22Rv1 (cell line): ENCODE measurements around the gene TPT1.
A peak's percentile ranks its signal among the peaks of the same experiment; 100 is the strongest.
"Not testable (repeated sequence)": the region's sequence is repeated elsewhere in the genome, so short reads cannot be mapped to it uniquely, and the experiment has no call there.

Source experiments
- H3K27ac ChIP-seq: fragments of 450-650 bp; 2 replicates; pipeline ENCODE4 v1.5.1; 2017
- ZFX ChIP-seq: fragments of 450-650 bp; IDR thresholded peaks from 2 replicates; pipeline ENCODE4 v1.6.1; 2017; ENCODE audit warnings: antibody characterized with exemption, borderline replicate concordance
- TF ChIP-seq, protein P1 (sequence below): fragments of 450-650 bp; IDR thresholded peaks from 2 replicates; pipeline ENCODE4 v1.5.1; 2017; ENCODE audit warnings: mild to moderate bottlenecking

TPT1 gene

GRCh38 chr13:45341034-45341798 is at the start of gene TPT1:
TPT1 (minus strand) TSS chr13:45341183; CDS start chr13:45341069, 114 bp downstream.
- H3K27ac ChIP-seq: peak within 1 kb of the TSS; percentile 97
- no peak for TF ChIP-seq ZFX
- TF ChIP-seq, protein P1, sequence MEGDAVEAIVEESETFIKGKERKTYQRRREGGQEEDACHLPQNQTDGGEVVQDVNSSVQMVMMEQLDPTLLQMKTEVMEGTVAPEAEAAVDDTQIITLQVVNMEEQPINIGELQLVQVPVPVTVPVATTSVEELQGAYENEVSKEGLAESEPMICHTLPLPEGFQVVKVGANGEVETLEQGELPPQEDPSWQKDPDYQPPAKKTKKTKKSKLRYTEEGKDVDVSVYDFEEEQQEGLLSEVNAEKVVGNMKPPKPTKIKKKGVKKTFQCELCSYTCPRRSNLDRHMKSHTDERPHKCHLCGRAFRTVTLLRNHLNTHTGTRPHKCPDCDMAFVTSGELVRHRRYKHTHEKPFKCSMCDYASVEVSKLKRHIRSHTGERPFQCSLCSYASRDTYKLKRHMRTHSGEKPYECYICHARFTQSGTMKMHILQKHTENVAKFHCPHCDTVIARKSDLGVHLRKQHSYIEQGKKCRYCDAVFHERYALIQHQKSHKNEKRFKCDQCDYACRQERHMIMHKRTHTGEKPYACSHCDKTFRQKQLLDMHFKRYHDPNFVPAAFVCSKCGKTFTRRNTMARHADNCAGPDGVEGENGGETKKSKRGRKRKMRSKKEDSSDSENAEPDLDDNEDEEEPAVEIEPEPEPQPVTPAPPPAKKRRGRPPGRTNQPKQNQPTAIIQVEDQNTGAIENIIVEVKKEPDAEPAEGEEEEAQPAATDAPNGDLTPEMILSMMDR: no peak

DNA sequence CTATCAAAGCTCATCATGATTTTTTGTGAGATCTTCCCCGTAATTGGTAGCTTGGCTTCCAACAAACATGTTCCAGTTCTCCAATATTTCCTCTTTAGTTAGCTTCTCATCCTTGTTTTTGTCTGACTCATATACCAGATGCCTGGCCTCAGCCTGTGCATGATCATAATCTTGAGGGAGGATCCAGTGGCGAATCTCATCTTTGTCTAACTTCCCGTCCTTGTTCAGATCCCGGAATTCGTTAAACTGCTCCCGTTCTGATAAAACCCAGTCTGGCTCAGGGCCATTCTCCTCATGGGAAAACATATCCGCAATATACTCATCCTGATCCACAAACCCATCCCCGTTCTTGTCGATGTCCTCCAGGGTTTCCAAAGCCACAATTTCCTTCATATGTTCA is 49.4 kb upstream of the TPT1 start:
- H3K27ac ChIP-seq: not testable (repeated sequence)

- no peak for TF ChIP-seq ZFX
- TF ChIP-seq, protein P1: no peak
- H3K27ac ChIP-seq: no peak overlapping the region
These were observed 47.7 kb upstream of the TPT1 start for GRCh38 chr13:45388664-45389063.

- not testable (repeated sequence) for H3K27ac ChIP-seq
These were observed 46.1 kb upstream of the TPT1 start for GRCh38 chr13:45386892-45387575.

GRCh38 chr13:45385907-45386553 is 45.0 kb upstream of the TPT1 start:
- TF ChIP-seq ZFX: no peak
- TF ChIP-seq, protein P1: no peak
- H3K27ac ChIP-seq: no peak overlapping the region

- no peak overlapping the region for H3K27ac ChIP-seq
- TF ChIP-seq ZFX: no peak
- TF ChIP-seq, protein P1: no peak
These were observed 44.3 kb upstream of the TPT1 start for GRCh38 chr13:45385320-45385719.

DNA sequence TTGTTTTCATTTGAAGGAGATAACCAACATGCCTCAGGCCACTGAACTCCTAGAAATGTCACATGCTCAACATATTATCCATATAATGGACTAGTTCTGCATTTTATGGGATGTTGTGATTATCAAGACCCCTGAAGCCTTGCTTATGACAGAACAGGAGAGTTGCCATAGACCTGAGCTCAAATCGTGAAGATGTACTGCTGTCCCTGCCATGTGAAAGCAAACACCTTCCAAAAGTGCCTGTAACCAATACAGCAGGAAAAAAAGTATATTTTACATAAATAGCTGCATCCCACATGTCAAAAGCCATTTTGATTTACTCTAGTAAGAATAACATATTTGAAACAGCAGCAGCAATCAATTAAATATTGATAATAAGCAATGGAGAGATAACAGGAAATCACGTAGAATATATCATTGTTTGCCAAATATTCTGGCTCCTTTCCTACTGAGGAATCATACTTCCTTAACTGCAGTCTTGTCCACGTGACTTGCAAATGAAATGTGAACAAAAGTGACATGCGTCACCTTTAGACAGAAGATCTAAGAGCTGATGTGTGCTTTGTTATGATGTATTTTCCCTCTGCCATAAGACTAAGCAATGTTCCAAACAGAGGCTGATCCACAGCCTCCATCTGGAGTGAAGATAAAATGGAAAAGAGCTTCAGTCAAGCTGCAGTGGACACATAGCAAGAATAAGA is 43.6 kb upstream of the TPT1 start:
- TF ChIP-seq, protein P1: no peak
- no peak overlapping the region for H3K27ac ChIP-seq

DNA sequence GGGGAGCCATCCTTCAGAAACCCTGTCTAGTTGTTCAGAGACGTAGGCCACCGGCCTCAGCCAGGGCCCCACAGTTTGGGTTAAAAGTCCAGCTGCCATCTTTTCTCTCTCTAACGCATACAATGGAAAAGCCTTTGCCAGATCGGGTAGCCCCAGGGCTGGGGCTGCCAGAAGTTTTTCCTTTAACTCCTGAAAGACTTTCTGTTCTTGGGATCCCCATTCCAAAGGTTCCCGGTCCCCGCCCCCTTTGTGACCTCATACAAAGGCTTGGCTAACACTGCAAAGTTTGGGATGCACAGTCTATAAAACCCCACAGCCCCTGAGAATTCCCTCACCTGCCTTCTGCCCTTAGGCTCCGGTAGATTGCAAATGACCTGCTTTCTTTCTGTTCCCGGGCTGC is 41.8 kb upstream of the TPT1 start:
- not testable (repeated sequence) for H3K27ac ChIP-seq
